SIG-M5 treated with dmso at 0.1 percent for 504 hours (cell line): ENCODE data around the gene PAFAH1B2.

ENCODE experiments used
- DNase-seq: peaks from one replicate; lab custom pipeline; 2025; ENCODE audit not compliant: unreplicated experiment; lab: John Stamatoyannopoulos, UW

Gene PAFAH1B2

GRCh38 chr11:117187799-117188481 is 43.9 kb downstream of the PAFAH1B2 start:
- no peak for DNase-seq

- no peak for DNase-seq
Measured at GRCh38 chr11:117188620-117189081, 44.6 kb downstream of the PAFAH1B2 start.

GRCh38 chr11:117189191-117189940 is 45.3 kb downstream of the PAFAH1B2 start:
- peak; percentile 88 for DNase-seq

DNA sequence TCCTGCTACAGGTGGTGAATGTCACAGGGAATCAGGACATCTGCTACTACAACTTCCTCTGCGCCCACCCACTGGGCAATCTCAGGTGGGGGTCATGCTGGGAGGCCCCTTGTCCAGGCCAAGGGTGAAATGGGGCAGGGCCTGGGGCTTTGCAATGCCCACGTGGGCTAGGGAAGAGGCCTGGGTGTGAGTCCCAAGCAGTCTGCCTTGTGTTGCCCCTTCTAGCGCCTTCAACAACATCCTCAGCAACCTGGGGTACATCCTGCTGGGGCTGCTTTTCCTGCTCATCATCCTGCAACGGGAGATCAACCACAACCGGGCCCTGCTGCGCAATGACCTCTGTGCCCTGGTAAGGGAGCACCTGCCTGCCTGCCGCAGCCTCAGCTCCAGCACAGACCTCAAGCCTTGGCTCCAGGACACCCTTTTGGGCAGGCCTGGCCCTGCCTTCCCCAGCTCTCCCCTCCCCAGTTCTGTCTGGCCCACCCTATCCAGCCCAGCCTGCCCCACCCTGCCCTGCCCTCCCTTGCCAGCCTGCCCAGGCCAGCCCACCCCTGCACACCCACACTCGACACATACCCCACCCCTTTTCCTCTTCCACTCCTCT is 46.0 kb downstream of the PAFAH1B2 start:
- no peak for DNase-seq

DNA sequence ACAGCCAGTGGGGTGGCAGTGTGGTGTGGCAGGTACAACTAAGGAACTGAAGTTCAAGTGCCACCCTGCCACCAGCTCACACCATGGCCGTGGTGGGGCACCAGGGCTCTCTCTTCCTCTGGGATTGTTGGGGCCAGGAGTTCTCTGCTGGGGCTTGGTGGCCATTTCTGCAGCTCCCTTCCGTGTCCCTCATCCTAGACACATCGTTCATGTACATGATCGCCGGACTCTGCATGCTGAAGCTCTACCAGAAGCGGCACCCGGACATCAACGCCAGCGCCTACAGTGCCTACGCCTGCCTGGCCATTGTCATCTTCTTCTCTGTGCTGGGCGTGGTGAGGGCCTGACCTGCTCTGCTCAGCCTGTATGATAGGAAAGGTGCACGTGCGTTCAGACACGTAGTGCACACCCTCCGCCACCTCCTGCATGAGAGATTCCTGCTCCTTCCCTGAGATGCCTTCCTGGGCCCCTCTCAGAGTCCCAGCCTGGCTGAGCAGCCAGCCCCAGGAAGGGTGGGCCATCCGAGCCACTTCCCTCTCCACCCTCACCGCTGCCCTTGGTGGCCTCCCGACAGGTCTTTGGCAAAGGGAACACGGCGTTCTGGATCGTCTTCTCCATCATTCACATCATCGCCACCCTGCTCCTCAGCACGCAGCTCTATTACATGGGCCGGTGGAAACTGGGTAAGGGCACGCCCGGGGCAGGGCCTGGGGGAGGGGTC is 47.8 kb downstream of the PAFAH1B2 start:
- DNase-seq: no peak

DNA sequence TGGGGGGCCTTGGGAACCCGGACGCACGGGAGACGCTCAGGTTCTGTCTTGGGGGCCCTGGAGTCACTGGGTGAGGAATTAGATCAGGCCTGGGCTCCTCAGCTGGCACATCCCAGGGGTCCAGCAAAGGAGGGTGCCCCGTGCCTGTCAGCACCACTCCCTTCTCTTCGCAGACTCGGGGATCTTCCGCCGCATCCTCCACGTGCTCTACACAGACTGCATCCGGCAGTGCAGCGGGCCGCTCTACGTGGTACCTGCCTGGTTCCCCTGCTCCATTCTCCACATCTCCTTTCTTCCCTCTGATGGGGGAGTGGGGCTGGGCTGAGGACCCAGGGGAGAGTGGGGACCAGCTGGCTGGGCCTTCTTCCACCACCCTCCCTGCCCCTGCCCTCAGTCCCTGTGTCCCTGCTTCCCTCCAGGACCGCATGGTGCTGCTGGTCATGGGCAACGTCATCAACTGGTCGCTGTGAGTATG is 48.4 kb downstream of the PAFAH1B2 start:
- no peak for DNase-seq

DNA sequence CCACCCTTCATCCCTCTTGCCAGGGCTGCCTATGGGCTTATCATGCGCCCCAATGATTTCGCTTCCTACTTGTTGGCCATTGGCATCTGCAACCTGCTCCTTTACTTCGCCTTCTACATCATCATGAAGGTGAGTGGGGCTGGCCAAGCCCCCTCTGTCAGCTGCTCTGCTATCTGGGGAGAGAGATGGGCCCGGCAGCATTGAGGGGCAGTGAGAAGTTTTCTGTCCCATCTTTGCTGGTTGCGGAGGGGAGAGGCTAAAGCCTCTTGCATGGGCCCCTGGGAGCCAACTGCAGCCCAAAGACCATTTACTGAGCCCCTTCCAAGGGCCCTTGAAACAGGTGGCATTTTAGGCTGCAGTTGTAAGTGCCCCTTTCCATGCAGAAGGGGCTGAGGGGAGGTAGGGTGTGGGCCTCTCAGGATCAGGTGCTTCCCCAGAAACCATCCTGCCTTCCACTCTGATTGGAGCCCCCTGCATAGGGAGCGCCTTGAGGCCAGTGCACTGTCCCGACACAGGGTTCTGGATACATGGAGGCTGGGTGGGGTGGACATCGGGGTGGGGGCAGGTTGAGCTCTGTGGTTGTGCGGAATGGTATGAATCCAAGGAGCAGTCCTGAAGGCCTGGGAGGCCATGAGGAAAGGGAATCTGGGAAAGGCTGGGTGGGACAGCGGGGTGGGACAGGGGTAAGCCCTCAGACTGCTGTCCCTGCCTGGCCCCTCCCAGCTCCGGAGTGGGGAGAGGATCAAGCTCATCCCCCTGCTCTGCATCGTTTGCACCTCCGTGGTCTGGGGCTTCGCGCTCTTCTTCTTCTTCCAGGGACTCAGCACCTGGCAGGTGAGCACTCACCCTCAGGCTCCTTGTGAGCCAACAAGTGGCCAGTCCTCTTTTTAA is 49.3 kb downstream of the PAFAH1B2 start:
- DNase-seq: no peak

GRCh38 chr11:117194267-117194666 is 50.2 kb downstream of the PAFAH1B2 start:
- no peak for DNase-seq

DNA sequence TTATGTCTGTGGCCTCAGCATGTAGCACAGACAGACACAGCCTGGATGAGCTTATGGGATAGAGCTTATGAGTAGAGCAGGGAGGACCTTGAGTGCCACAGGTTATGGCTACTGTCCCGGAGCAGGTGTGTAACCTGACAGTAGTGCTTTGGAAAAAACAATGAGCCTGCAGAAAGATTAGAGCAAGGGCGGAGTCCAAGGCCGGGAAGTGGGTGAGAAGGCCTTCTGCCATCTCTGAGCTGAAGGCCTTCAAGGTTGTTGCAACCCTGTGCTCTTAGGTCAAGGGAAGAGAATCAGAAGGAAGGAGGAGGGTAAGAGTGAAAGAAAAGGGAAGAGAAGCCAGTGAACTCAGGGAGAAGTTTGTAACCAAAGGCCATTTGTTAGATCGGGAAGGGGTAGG is 51.2 kb downstream of the PAFAH1B2 start:
- DNase-seq: no peak

DNA sequence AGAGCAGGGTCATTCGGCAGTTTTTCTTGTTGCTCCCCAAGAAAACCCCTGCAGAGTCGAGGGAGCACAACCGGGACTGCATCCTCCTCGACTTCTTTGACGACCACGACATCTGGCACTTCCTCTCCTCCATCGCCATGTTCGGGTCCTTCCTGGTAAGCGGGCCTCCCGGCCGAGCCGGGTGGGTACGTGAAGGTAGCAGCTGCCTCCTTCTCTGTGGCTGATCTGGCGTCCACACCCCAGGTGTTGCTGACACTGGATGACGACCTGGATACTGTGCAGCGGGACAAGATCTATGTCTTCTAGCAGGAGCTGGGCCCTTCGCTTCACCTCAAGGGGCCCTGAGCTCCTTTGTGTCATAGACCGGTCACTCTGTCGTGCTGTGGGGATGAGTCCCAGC is 51.7 kb downstream of the PAFAH1B2 start:
- no peak for DNase-seq

- DNase-seq: no peak
Measured at GRCh38 chr11:117197006-117197405, 52.9 kb downstream of the PAFAH1B2 start.

- DNase-seq: no peak
Measured at GRCh38 chr11:117197516-117198456, 53.7 kb downstream of the PAFAH1B2 start.

- DNase-seq: no peak
Measured at GRCh38 chr11:117198613-117199012, 54.5 kb downstream of the PAFAH1B2 start.

GRCh38 chr11:117199053-117199915 is 55.2 kb downstream of the PAFAH1B2 start, which contains the start of gene TAGLN:
Gene TAGLN (plus strand): TSS chr11:117199370. CDS start chr11:117203014, 3,644 bp downstream.
- no peak for DNase-seq

GRCh38 chr11:117199916-117200812 is 56.1 kb downstream of the PAFAH1B2 start:
- no peak for DNase-seq

DNA sequence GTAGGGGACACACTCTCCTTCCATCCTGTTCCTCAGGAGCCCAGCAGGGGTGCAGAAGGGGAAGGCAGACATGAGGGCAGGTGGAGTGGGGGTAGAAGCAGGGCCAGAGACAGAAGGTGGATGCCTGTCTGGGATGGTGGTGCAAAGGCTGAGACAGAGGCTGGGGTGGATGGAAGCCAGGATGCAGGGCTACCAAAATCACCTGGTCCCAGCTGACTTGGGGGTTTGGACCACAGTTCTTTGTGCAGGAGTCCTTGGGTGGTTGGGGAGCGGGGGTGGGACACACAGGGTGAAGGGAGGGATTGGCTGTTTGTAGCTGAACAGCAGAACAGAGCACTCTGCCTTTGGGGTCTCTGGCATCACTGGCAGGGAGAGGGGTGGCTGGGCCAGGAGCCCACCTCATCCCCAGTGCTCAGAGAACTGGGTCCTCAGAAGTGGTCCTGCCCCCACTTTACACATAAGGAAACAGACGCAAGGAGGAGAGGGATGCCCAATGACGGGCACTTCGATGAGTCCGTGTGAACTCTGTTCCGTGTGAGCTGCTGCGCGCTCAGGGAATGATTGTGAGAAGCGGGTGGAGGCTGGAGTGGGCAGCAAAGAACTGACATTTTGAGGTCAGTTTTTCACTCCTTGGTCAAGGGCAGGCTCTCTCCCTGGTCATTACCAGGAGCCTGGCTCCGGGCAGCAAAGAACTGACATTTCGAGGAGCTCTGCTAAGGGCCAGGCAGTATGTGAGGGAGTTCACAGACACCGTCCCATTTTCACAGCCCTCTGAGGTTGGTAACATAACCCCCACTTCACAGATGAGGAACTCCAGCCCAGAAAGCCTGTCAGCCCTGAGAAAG is 56.9 kb downstream of the PAFAH1B2 start:
- no peak for DNase-seq
